Adrenal gland (tissue), 19 donors: ENCODE measurements around the gene CIZ1. TPM values are rescaled to one million over a fixed set of nuclear protein-coding genes. Genes with fewer than 3 reads are reported as not detected.

Experiments used
- DNase-seq, 7 donors: peaks; one replicate each; pipeline ENCODE4 v3.0.0-alpha.2; 2019 to 2020
- H3K27ac ChIP-seq, 5 donors: fragments of 200-600 bp; sonication (generic) in 4 of 5; 1 replicate in 3 of 5; 2 replicates in 2 of 5; pipeline versions ENCODE4 v1.5.1 to v1.8.0; 2016 to 2020; ENCODE audit warnings: mild to moderate bottlenecking in 1 of 5
- H3K27me3 ChIP-seq: fragments of 200-600 bp; 2 replicates; pipeline ENCODE4 v1.8.0; 2021
- H3K36me3 ChIP-seq, 2 donors: fragments of 200-600 bp; replicated peaks in 1 of 2; 1 replicate in 1 of 2; 2 replicates in 1 of 2; pipeline versions ENCODE4 v1.5.1 to v1.8.0; 2018 to 2022
- H3K4me1 ChIP-seq, 2 donors: fragments of 200-600 bp; replicated peaks in 1 of 2; 1 replicate in 1 of 2; 2 replicates in 1 of 2; pipeline versions ENCODE4 v1.5.1 to v1.8.0; 2018 to 2021
- H3K4me3 ChIP-seq, 4 donors: fragments of 200-600 bp; sonication (generic) in 3 of 4; one replicate each; pipeline ENCODE4 v1.5.1; 2016 to 2018
- H3K9me3 ChIP-seq, 3 donors: fragments of 200-600 bp; sonication (generic) in 1 of 3; replicated peaks in 1 of 3; 1 replicate in 2 of 3; 2 replicates in 1 of 3; pipeline versions ENCODE4 v1.5.1 to v1.8.0; 2016 to 2021
- CTCF ChIP-seq, 6 experiments: fragments of 450-650 bp in 4 of 6; fragments of 200-600 bp in 2 of 6; sonication (generic) in 1 of 6; IDR thresholded peaks; 1 replicate in 5 of 6; 2 replicates in 1 of 6; pipeline versions ENCODE4 v1.5.1 to v1.8.0; 2016 to 2021; ENCODE audit warnings: antibody characterized with exemption in 6 of 6, mild to moderate bottlenecking in 2 of 6, moderate library complexity in 1 of 6
- POLR2A ChIP-seq, 2 donors: fragments of 450-650 bp; IDR thresholded peaks; one replicate each; pipeline ENCODE4 v1.6.1; 2017; ENCODE audit warnings: antibody characterized with exemption in 2 of 2, mild to moderate bottlenecking in 2 of 2, moderate library complexity in 1 of 2
- WGBS, 4 donors: extraction: QIAGEN DNeasy Blood & Tissue Kit in 2 of 4; methylation state at CpG; one replicate each; pipeline versions ENCODE4 v1.1.5 to v1.1.7; 2013 to 2017; 5-methylcytosine and 5-hydroxymethylcytosine counted together
- intact Hi-C, 2 donors: fragments of 100-400 bp; cut with DNase I; formaldehyde crosslinking; loops; one replicate each; pipeline versions ENCODE4 v1.14.1 to v1.15.0; 2022 to 2023
- long read RNA-seq, 10 donors: library from polyadenylated mRNA in 3 of 10; unstranded in 2 of 10; stranded (forward) in 1 of 10; transcript quantifications; one replicate each; pipeline ENCODE4 v2.0.0 and lab custom pipeline, GENCODE V29; 2021 to 2026
- polyA plus RNA-seq, 3 donors: library from polyadenylated mRNA; stranded (reverse); fragments of 200-250 nt in 2 of 3; fragments of 350-450 nt in 1 of 3; fragmentation: Illumina TruSeq in 1 of 3; extraction: RNeasy Lipid Tissue Mini Kit (QIAGEN cat#74804) in 1 of 3; gene quantifications; one replicate each; pipeline ENCODE4 v1.2.3, GENCODE V29; 2013 to 2014
- total RNA-seq, 9 donors: library from RNA; depleted of rRNA in 4 of 9; stranded (reverse); fragments of >200 nt in 4 of 9; fragments of 120-200 nt in 1 of 9; fragmentation: NEBNext Ultra II Directional in 1 of 9; extraction: Animal tissue kit (Norgen Biotek cat#: 25700) in 1 of 9; gene quantifications; one replicate each; pipeline versions ENCODE4 v1.1.0 to v1.2.4, GENCODE V29; 2013 to 2023
- donor health status: healthy with polysubstance abuse.
- donor health status: Bipolar disorder and iron deficiency.
- donor health status: DM: yes; HTN: yes; CAD: no.
- donor health status: DM: no; HTN: no; CAD: no.
- donor health status: DM: no; HTN: no; CAD: no.
- donor health status: DM: yes; HTN: yes; CAD: no.

Gene CIZ1
- total RNA-seq (100 to 1,000 TPM in 3 of 9 donors, 10 to 100 TPM in 6; 25.3 to 142 (median 83.8) TPM), polyA plus RNA-seq (100 to 1,000 TPM in 1 of 3 donors, 10 to 100 TPM in 2; 63.0 to 134 (median 65.2) TPM)
- long read RNA-seq, donor 1, partial matches to known transcripts: 0 of 4 reads
- long read RNA-seq, donor 1, other reads (novel, unspliced or antisense): 0 of 4 reads
- long read RNA-seq, donor 2, partial matches to known transcripts: 74 of 87 reads
- long read RNA-seq, donor 2, other reads (novel, unspliced or antisense): 11 of 87 reads
- long read RNA-seq, donor 3, partial matches to known transcripts: 0 of 5 reads
- long read RNA-seq, donor 3, other reads (novel, unspliced or antisense): 0 of 5 reads
- long read RNA-seq, donor 4, partial matches to known transcripts: 4 of 6 reads
- long read RNA-seq, donor 4, other reads (novel, unspliced or antisense): 1 of 6 reads
- long read RNA-seq, donor 5, transcript CIZ1-204 (17 exons, 2,984 nt): major isoform, 73 of 154 reads
- long read RNA-seq, donor 5, partial matches to known transcripts: 14 of 154 reads
- long read RNA-seq, donor 5, other reads (novel, unspliced or antisense): 65 of 154 reads
- long read RNA-seq, donor 6, partial matches to known transcripts: 6 of 14 reads
- long read RNA-seq, donor 6, other reads (novel, unspliced or antisense): 4 of 14 reads
- long read RNA-seq, donor 7, partial matches to known transcripts: 5 of 10 reads
- long read RNA-seq, donor 7, other reads (novel, unspliced or antisense): 0 of 10 reads
- long read RNA-seq, donor 8, partial matches to known transcripts: 0 of 2 reads
- long read RNA-seq, donor 8, other reads (novel, unspliced or antisense): 0 of 2 reads
- long read RNA-seq, donor 9, partial matches to known transcripts: 0 of 5 reads
- long read RNA-seq, donor 9, other reads (novel, unspliced or antisense): 0 of 5 reads
- long read RNA-seq, donor 10, partial matches to known transcripts: 0 of 1 reads
- long read RNA-seq, donor 10, other reads (novel, unspliced or antisense): 0 of 1 reads

GRCh38 chr9:128191406-128192046 lies at the start of gene CIZ1:
CIZ1 (minus strand) TSS chr9:128191572; CDS start chr9:128190857, 715 bp downstream.
- Histone ChIP-seq H3K4me3 (peak within 1 kb of the TSS; percentile 37 to 93 (median 64)), H3K27me3 (no peaks in the 10 kb centered on the region), H3K4me1 (peaks cover 13 to 20% of the 10 kb centered on the region in 2 donors), H3K36me3 (peaks cover 0 to 28% of the 10 kb centered on the region in 2 donors), H3K27ac (peak within 1 kb of the TSS; percentile 47 to 95 (median 81)), H3K9me3 (no peaks in the 10 kb centered on the region)
- 0 to 1% (median 0%) methylated on average over 9 to 71 of the region's 71 CpGs for WGBS, 4 donors
- peak; percentile 21 to 82 (median 64) for TF ChIP-seq CTCF (IDR thresholded peaks at IDR 0.05)
- peak; percentile 55 to 69 for TF ChIP-seq POLR2A (IDR thresholded peaks at IDR 0.05)
- DNase-seq: peak; percentile 75 to 84 (median 80)
- intact Hi-C loops: no loop called here

GRCh38 chr9:128233817-128234406 lies 42.5 kb upstream of the CIZ1 start:
- TF ChIP-seq POLR2A (IDR thresholded peaks at IDR 0.05): no peak
- no peak for TF ChIP-seq CTCF (IDR thresholded peaks at IDR 0.05)
- H3K36me3 ChIP-seq: no peaks in the 10 kb centered on the region
- no peak overlapping the region for H3K4me3 ChIP-seq
- H3K27ac ChIP-seq: no peak overlapping the region
- H3K9me3 ChIP-seq: no peaks in the 10 kb centered on the region
- intact Hi-C loops: no loop called here
- DNase-seq: no peak
- no peaks in the 10 kb centered on the region for H3K27me3 ChIP-seq
- H3K4me1 ChIP-seq: no peaks in the 10 kb centered on the region
- 79 to 91% (median 88%) methylated on average over 14 to 28 of the region's 28 CpGs for WGBS, 4 donors

- Histone ChIP-seq H3K4me3 (no peak overlapping the region), H3K27ac (no peak overlapping the region), H3K36me3 (no peaks in the 10 kb centered on the region), H3K27me3 (no peaks in the 10 kb centered on the region), H3K9me3 (no peaks in the 10 kb centered on the region), H3K4me1 (no peaks in the 10 kb centered on the region)
- intact Hi-C loops: no loop called here
- no peak for TF ChIP-seq CTCF (IDR thresholded peaks at IDR 0.05)
- TF ChIP-seq POLR2A (IDR thresholded peaks at IDR 0.05): no peak
- WGBS, 4 donors: 81 to 89% (median 85%) methylated on average over 14 to 22 of the region's 22 CpGs
- DNase-seq: no peak
These were observed 41.4 kb upstream of the CIZ1 start for GRCh38 chr9:128232528-128233428.
